Measurements from ENCODE around the gene GPATCH8. TPM values are rescaled to one million over a fixed set of nuclear protein-coding genes. Genes with fewer than 3 reads are reported as not detected.
A peak's percentile ranks its signal among the peaks of the same experiment; 100 is the strongest.

Gene GPATCH8
- total RNA-seq, 1 experiment from 2014 or later: 17.1 TPM

DNA sequence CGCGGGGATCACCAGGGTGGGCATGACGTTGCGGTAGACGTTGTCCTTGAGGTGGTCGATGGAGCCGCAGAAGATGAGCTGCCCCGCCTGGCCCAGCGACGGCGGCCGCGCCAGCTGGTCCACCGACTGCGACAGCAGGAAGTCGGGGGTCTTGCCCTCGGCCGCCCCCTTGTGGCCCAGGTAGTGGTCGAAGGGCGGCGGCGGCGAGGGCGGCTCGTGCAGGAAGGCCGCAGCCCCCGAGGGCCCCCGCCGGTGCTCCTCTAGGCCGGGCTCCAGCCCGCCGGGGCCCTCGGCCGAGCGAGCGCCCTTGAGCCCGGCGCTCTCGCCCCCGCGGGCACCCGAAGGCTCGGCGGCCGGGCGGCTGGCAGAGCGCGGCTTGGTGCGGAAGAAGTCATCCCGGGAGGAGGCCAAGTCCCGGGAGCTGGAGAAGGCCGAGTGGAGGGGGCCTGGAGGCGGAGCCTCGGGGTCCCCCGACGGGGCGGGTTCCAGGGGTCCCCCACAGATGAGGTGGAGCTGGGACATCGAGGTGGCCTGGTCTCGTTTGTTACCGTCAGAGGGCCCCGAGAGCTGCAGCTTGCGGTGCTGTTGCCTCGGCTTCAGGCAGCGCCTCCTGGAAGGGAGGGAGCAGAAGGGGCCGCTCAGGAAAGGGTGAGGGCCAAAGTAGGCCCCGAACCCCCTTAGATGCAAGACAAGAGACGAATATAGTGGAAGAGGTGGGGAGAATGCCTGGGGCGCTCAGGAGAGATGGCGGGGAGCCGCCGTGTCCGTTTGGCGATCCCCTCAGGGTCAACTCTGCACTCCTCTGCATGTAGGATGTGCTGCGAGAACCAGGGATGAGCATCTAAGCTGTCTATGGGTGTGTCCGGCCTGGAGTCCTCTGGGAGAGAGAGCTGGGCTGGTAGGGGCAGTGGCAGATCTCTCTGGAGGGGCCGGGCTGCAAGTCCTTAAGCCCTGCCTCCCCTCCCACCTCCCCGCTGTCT, 148.3 kb downstream of the GPATCH8 start:
- no peak for DNase-seq (ENCODE audit: low read depth)

DNA sequence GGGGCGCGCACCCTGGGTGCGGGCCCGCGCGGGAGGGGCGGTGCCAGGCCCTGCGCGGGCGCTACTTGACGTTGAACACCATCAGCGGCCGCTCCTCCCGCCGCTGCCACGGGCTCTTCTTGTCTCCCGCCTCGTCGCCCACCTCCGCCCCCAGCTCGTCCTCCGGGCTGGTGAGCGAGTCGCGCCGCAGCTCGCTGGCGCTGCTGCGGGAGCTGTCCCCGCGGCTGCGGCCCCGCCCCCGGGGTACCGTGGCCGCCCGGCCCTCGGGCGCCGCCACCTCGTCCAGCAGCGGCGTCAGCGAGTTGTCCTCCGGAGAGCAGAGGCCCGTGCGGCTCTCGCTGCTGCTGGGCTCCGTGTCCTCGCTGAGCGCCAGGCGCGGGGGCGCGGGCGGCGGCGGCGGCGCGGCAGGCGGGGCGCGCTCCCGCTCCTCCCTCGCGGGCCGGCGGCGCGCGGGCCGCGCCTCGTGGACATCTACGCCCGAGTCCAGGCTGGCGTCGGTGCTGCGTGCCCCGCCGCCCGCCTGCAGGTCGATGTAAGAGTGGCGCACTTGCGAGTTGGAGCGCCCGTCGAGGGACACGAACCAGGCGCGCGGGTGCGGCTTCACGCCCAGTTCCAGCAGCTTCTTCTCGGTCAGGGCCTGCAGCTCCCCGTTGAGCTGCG, 149.4 kb downstream of the GPATCH8 start:
- DNase-seq (ENCODE audit: low read depth): no peak

DNA sequence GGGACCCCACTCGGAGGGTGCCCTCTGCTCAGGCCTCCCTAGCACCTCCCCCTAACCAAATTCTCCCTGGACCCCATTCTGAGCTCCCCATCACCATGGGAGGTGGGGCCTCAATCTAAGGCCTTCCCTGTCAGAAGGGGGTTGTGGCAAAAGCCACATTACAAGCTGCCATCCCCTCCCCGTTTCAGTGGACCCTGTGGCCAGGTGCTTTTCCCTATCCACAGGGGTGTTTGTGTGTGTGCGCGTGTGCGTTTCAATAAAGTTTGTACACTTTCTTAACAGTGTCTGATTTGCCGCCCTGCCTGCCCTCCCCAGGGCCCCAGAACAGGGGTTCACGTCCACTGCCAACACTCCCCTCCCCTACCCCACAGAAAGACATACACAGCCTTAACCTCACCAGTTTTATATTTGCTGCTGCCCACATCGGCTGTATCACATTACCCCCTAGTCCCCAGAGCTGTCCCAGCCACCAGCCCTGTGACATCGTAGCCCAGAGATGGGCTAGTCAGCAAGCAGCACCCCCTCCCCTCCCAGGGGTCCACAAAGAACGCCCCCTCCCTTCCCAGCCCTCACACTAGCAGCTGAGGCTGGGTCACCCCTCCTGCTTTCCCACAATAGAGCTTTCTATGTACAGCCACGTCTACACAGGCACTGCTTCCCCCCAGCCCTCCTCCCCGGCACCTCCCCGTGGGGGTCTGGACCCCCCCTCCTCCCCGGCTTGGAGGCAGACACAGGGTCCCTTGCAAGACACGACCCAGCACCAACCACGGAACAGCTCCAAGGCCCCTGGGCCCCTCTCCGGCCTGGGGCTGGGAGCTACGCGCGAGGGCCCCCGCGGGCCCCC, 150.2 kb downstream of the GPATCH8 start:
- no peak for DNase-seq (ENCODE audit: low read depth)

DNA sequence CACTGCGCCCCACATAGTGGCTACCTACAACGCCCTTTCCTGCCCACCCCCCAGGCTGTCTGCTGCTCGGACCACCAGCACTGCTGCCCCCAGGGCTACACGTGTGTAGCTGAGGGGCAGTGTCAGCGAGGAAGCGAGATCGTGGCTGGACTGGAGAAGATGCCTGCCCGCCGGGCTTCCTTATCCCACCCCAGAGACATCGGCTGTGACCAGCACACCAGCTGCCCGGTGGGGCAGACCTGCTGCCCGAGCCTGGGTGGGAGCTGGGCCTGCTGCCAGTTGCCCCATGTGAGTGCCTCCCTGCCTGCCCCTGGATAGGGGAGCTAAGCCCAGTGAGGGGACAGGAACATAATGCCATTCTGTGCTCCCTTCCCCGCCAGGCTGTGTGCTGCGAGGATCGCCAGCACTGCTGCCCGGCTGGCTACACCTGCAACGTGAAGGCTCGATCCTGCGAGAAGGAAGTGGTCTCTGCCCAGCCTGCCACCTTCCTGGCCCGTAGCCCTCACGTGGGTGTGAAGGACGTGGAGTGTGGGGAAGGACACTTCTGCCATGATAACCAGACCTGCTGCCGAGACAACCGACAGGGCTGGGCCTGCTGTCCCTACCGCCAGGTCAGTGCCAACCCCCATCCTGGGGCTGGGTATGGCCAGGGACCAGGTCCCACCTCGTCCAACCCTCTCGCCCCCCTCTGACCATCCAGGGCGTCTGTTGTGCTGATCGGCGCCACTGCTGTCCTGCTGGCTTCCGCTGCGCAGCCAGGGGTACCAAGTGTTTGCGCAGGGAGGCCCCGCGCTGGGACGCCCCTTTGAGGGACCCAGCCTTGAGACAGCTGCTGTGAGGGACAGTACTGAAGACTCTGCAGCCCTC, 151.0 kb downstream of the GPATCH8 start:
- DNase-seq (ENCODE audit: low read depth): no peak

- DNase-seq (ENCODE audit: low read depth): no peak
Observed at GRCh38 chr17:44351464-44351863, 151.7 kb downstream of the GPATCH8 start.

GRCh38 chr17:44350733-44351226, 152.4 kb downstream of the GPATCH8 start:
- DNase-seq (ENCODE audit: low read depth): peak; percentile 42

DNA sequence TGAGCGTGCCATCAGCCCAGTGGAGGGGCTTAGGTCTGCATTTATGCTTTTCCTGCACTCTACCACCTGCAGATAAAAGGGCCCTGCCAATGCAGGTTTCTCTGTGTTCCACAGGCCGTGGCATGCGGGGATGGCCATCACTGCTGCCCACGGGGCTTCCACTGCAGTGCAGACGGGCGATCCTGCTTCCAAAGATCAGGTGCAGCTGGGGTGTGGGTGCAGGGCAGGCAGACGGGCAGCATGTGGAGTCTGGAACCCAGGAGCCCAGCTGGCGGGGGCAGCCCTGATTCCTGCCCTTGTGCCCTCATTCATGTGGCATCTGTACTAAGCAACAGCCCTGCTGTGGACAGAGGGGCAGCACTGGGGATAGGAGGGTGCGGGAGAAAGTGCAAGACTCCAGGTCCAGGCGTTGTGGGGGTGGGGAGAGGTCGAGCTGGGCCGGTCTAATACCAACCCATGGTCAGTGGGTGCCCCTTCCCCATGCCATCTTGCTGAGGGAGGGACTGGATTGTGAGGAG, 153.6 kb downstream of the GPATCH8 start:
- DNase-seq (ENCODE audit: low read depth): no peak

- no peak for DNase-seq (ENCODE audit: low read depth)
Observed at GRCh38 chr17:44348988-44349364, 154.2 kb downstream of the GPATCH8 start.

- DNase-seq (ENCODE audit: low read depth): peak; percentile 44
Observed at GRCh38 chr17:44348234-44348987, 154.8 kb downstream of the GPATCH8 start.

Other genes starting within 250 kb of the GPATCH8 start
- gene SLC4A1, start 235.3 kb downstream of the GPATCH8 start, total RNA-seq (2014; rRNA removed; shearing (Covaris generic)): not detected in 2 replicates
- gene RUNDC3A, start 194.8 kb downstream of the GPATCH8 start, total RNA-seq (2014; rRNA removed; shearing (Covaris generic)): 0.12 TPM in 1 of 2 replicates, not detected in the other
- gene SLC25A39, start 178.6 kb downstream of the GPATCH8 start, total RNA-seq (2014; rRNA removed; shearing (Covaris generic)): 111 and 138 TPM in 2 replicates
- 284 and 317 TPM in 2 replicates for gene GRN, start 158.1 kb downstream of the GPATCH8 start, total RNA-seq (2014; rRNA removed; shearing (Covaris generic))
- 1.4 and 5.2 TPM in 2 replicates for gene FAM171A2, start 139.6 kb downstream of the GPATCH8 start, total RNA-seq (2014; rRNA removed; shearing (Covaris generic))
- 0.07 and 0.25 TPM in 2 replicates for gene ITGA2B, start 113.8 kb downstream of the GPATCH8 start, total RNA-seq (2014; rRNA removed; shearing (Covaris generic))
- 22.4 and 41.3 TPM in 2 replicates for gene FZD2, start 54.1 kb upstream of the GPATCH8 start, total RNA-seq (2014; rRNA removed; shearing (Covaris generic))
- gene MEIOC, start 153.1 kb upstream of the GPATCH8 start, total RNA-seq (2014; rRNA removed; shearing (Covaris generic)): not detected in 2 replicates
- gene CCDC43, start 186.4 kb upstream of the GPATCH8 start, total RNA-seq (2014; rRNA removed; shearing (Covaris generic)): 23.5 and 26.1 TPM in 2 replicates
- gene DBF4B, start 205.3 kb upstream of the GPATCH8 start, total RNA-seq (2014; rRNA removed; shearing (Covaris generic)): 9.2 and 17.1 TPM in 2 replicates

Measured in M059J (cell line).